ENCODE measurements around the gene OLFM2.

DNA sequence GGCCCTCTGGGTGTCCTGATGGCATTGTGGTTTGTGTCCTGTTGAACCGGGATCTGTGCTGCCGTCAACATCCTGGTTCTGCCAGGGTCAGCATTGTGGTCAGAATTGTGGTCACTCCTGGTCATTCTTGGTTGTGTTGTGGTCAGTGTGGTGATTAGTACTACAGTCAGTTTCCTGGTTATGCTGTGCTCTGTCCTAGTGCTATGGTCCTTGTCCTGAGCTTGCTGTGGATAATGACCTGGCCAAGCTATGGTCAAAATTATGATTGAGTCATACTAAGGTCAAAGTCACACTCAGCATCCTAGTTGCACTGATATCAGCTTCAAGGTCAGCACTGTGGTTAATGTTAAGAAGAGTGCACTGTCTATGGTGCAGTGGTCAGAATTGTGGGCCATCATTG, 4.5 kb upstream of the OLFM2 start:
- TF ChIP-seq POLR2AphosphoS5 (IDR thresholded peaks at IDR 0.05; ENCODE audit: borderline replicate concordance, low read depth, low read length) (no peak), EZH2 (IDR thresholded peaks at IDR 0.05) (no peak), FOXP2 (optimal IDR thresholded peaks at IDR 0.05; ENCODE audit: control extremely low read depth, extremely low read length, insufficient read depth) (no peak)
